OCI-LY1 (cell line): ENCODE measurements around the gene D2HGDH.

Source experiments
- H2AFZ ChIP-seq: fragments of 200-600 bp; sonication (generic), shearing (Covaris generic); 2 replicates; pipeline ENCODE4 v1.6.0; 2014; ENCODE audit warnings: antibody characterized with exemption, mild to moderate bottlenecking, low read length
- H3F3A ChIP-seq: fragments of 200-600 bp; sonication (generic), shearing (Covaris generic); 2 replicates; pipeline ENCODE4 v1.6.0; 2014; ENCODE audit warnings: mild to moderate bottlenecking, antibody characterized with exemption, low read length, moderate library complexity; ENCODE audit not compliant: insufficient read depth
- H3K27ac ChIP-seq: fragments of 200-600 bp; sonication (generic); 2 replicates; pipeline ENCODE4 v1.5.1; 2014; ENCODE audit warnings: low read length, mixed run types, mild to moderate bottlenecking, low read depth; ENCODE audit not compliant: poor library complexity, severe bottlenecking
- H3K27me3 ChIP-seq: fragments of 200-600 bp; sonication (generic); 2 replicates; pipeline ENCODE4 v1.6.0; 2014; ENCODE audit warnings: antibody characterized with exemption, mild to moderate bottlenecking, low read length, moderate library complexity; ENCODE audit not compliant: insufficient read depth
- H3K36me3 ChIP-seq: fragments of 200-600 bp; sonication (generic); 2 replicates; pipeline ENCODE4 v1.6.1; 2014; ENCODE audit warnings: mild to moderate bottlenecking, antibody characterized with exemption, low read length, moderate library complexity, mixed read lengths; ENCODE audit not compliant: insufficient read depth
- H3K4me1 ChIP-seq: fragments of 200-600 bp; sonication (generic); 2 replicates; pipeline ENCODE4 v1.5.1; 2014; ENCODE audit warnings: mild to moderate bottlenecking, low read length, moderate library complexity; ENCODE audit not compliant: insufficient read depth, severe bottlenecking
- H3K4me2 ChIP-seq: fragments of 200-600 bp; sonication (generic), shearing (Covaris generic); 2 replicates; pipeline ENCODE4 v1.6.1; 2014; ENCODE audit warnings: low read length
- H3K4me3 ChIP-seq: fragments of 200-600 bp; sonication (generic); 2 replicates; pipeline ENCODE4 v1.5.1; 2014; ENCODE audit warnings: low read length, low read depth, mild to moderate bottlenecking, mixed read lengths; ENCODE audit not compliant: poor library complexity, severe bottlenecking
- H3K79me2 ChIP-seq: fragments of 200-600 bp; shearing (Covaris generic); 2 replicates; pipeline ENCODE4 v1.6.1; 2016; ENCODE audit warnings: mixed run types, low read length, mixed read lengths; ENCODE audit not compliant: insufficient read depth
- H3K9ac ChIP-seq: fragments of 200-600 bp; sonication (generic), shearing (Covaris generic); 2 replicates; pipeline ENCODE4 v1.6.1; 2014; ENCODE audit warnings: mild to moderate bottlenecking, low read length, mixed read lengths
- H3K9me2 ChIP-seq: fragments of 200-600 bp; sonication (generic), shearing (Covaris generic); 2 replicates; pipeline ENCODE4 v1.6.1; 2014; ENCODE audit warnings: low read depth, mild to moderate bottlenecking, low read length, mixed read lengths
- H3K9me3 ChIP-seq: fragments of 200-600 bp; shearing (Covaris generic); 2 replicates; pipeline ENCODE4 v1.6.1; 2014; ENCODE audit warnings: low read length, mixed read lengths
- H4K20me1 ChIP-seq: fragments of 200-600 bp; sonication (generic), shearing (Covaris generic); 2 replicates; pipeline ENCODE4 v1.6.0; 2016; ENCODE audit warnings: mild to moderate bottlenecking, low read length; ENCODE audit not compliant: insufficient read depth
- EZH2 ChIP-seq: fragments of 200-600 bp; sonication (generic), shearing (Covaris generic); IDR thresholded peaks from 2 replicates; pipeline ENCODE4 v1.8.0; 2017; ENCODE audit warnings: borderline replicate concordance, mixed run types, mild to moderate bottlenecking, antibody characterized with exemption, low read length, moderate library complexity, mixed read lengths
- TF ChIP-seq, protein P1 (sequence below): fragments of 200-600 bp; sonication (generic), shearing (Covaris generic); IDR thresholded peaks from 2 replicates; pipeline ENCODE4 v1.5.1; 2017; ENCODE audit warnings: mild to moderate bottlenecking, antibody characterized with exemption, low read length, moderate library complexity, mixed read lengths

The D2HGDH gene

DNA sequence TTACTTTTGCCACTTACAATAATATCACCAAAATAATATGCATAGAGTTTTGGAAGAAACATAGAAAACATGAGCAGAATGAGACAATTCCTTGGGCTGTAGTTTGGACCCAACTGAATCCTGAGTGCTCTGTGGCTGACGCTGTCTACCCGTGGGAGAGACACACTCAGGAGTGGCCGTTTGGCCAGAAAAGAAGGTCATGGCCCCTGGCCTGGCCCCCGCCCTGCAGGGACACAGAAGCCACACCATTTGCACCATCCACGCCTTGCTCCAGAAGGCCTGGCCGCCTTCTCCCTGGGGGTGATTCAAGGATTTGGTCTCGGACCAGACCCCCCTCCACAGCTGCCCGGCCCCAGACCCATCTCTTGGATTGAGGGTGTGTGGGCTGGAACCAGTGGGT is 6.4 kb upstream of the D2HGDH start:
- Histone ChIP-seq H3K27me3 (no peaks in the 10 kb centered on the region), H3K9me2 (no peaks in the 10 kb centered on the region), H3K27ac (no peak overlapping the region), H3K4me3 (no peak overlapping the region), H2AFZ (no peak overlapping the region), H4K20me1 (no peaks in the 10 kb centered on the region), H3F3A (no peaks in the 10 kb centered on the region), H3K36me3 (peaks cover 21% of the 10 kb centered on the region), H3K9ac (no peak overlapping the region), H3K79me2 (no peaks in the 10 kb centered on the region), H3K4me2 (no peak overlapping the region), H3K9me3 (peaks cover 5% of the 10 kb centered on the region), H3K4me1 (peaks cover 10% of the 10 kb centered on the region)
- no peak for TF ChIP-seq EZH2
- TF ChIP-seq, protein P1, sequence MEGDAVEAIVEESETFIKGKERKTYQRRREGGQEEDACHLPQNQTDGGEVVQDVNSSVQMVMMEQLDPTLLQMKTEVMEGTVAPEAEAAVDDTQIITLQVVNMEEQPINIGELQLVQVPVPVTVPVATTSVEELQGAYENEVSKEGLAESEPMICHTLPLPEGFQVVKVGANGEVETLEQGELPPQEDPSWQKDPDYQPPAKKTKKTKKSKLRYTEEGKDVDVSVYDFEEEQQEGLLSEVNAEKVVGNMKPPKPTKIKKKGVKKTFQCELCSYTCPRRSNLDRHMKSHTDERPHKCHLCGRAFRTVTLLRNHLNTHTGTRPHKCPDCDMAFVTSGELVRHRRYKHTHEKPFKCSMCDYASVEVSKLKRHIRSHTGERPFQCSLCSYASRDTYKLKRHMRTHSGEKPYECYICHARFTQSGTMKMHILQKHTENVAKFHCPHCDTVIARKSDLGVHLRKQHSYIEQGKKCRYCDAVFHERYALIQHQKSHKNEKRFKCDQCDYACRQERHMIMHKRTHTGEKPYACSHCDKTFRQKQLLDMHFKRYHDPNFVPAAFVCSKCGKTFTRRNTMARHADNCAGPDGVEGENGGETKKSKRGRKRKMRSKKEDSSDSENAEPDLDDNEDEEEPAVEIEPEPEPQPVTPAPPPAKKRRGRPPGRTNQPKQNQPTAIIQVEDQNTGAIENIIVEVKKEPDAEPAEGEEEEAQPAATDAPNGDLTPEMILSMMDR: no peak

DNA sequence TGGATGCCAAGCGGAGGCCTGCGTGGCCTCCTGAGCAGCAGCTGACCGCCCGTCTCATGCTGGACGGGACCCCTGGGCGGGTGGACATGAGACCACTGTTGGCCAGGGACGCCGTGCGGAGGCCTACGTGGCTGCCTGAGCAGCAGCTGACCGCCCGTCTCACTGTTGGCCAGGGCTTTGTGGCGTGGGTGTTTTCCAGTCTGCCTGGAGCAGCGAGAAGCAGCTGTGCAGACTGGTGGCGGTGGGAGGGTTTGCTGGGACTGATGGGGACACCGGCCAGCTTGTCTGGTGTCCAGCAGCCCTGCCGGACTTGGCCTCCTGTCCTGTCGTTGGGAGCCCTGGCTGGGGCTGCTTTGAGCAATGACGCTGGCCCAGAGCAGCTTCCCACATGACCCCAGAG is 5.8 kb upstream of the D2HGDH start:
- H4K20me1 ChIP-seq: no peaks in the 10 kb centered on the region
- H3K36me3 ChIP-seq: peaks cover 15% of the 10 kb centered on the region
- no peak overlapping the region for H3K9ac ChIP-seq
- TF ChIP-seq EZH2: no peak
- TF ChIP-seq, protein P1: no peak
- no peaks in the 10 kb centered on the region for H3K79me2 ChIP-seq
- no peaks in the 10 kb centered on the region for H3K27me3 ChIP-seq
- no peak overlapping the region for H3K4me3 ChIP-seq
- H3K9me2 ChIP-seq: no peaks in the 10 kb centered on the region
- no peak overlapping the region for H3K4me2 ChIP-seq
- no peaks in the 10 kb centered on the region for H3K9me3 ChIP-seq
- H3K4me1 ChIP-seq: peaks cover 10% of the 10 kb centered on the region
- no peaks in the 10 kb centered on the region for H3F3A ChIP-seq
- H2AFZ ChIP-seq: no peak overlapping the region
- no peak overlapping the region for H3K27ac ChIP-seq

DNA sequence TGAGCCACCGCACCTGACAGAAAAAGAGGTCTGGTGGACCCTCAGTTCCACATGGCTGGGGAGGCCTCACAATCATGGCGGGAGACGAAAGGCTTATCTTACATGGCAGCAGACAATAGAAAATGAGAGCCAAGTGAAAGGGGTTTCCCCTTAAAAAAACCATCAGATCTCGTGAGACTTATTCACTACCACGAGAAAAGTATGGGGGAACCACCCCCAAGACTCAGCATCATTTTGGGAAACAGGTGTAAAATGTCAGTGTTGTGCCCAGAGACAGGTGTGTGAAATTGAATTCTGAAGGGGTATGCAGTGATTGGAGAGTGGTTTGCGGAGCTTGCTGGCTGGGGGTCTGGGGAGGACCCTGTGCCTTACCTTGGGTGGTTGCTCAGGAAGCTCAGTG is 4.6 kb upstream of the D2HGDH start:
- Histone ChIP-seq H3K27me3 (no peaks in the 10 kb centered on the region), H4K20me1 (no peaks in the 10 kb centered on the region), H3K9me2 (no peaks in the 10 kb centered on the region), H3K9me3 (no peaks in the 10 kb centered on the region), H3K36me3 (peaks cover 3% of the 10 kb centered on the region; the same call in 1 of the 2 replicates), H3F3A (no peaks in the 10 kb centered on the region), H3K79me2 (no peaks in the 10 kb centered on the region), H3K4me3 (no peak overlapping the region), H3K4me1 (peaks cover 10% of the 10 kb centered on the region), H3K4me2 (no peak overlapping the region), H3K9ac (no peak overlapping the region), H2AFZ (no peak overlapping the region), H3K27ac (no peak overlapping the region)
- TF ChIP-seq, protein P1: no peak
- TF ChIP-seq EZH2: no peak
